ENCODE data around the gene RB1. TPM values are rescaled to one million over a fixed set of nuclear protein-coding genes. Genes with fewer than 3 reads are reported as not detected.
A peak's percentile ranks its signal among the peaks of the same experiment; 100 is the strongest.

The RB1 gene
- total RNA-seq, 1 donor from 2014 or later: 48.0 TPM

GRCh38 chr13:48506092-48506701 is 202.6 kb downstream of the RB1 start:
- Mint-ChIP-seq H3K9me3 (no peaks in the 10 kb centered on the region), H3K27me3 (ENCODE audit: low read depth) (no peaks in the 10 kb centered on the region), H3K4me1 (peaks cover 19% of the 10 kb centered on the region), H3K27ac (ENCODE audit: unreplicated experiment) (peak overlapping the region; percentile 97), H3K36me3 (ENCODE audit: low read depth) (peaks cover 24% of the 10 kb centered on the region), H3K4me3 (no peak overlapping the region)
- DNase-seq (ENCODE audit: low read depth, low spot score): no peak
- no peak for TF ChIP-seq CTCF (conservative IDR thresholded peaks at IDR 0.05)

- Mint-ChIP-seq H3K9me3 (no peaks in the 10 kb centered on the region), H3K4me1 (peaks cover 19% of the 10 kb centered on the region), H3K27ac (ENCODE audit: unreplicated experiment) (no peak overlapping the region), H3K36me3 (ENCODE audit: low read depth) (peaks cover 24% of the 10 kb centered on the region), H3K4me3 (no peak overlapping the region), H3K27me3 (ENCODE audit: low read depth) (no peaks in the 10 kb centered on the region)
- no peak for TF ChIP-seq CTCF (conservative IDR thresholded peaks at IDR 0.05)
- DNase-seq (ENCODE audit: low read depth, low spot score): no peak
Observed at GRCh38 chr13:48507021-48507420, 203.5 kb downstream of the RB1 start.

GRCh38 chr13:48508011-48508410 is 204.5 kb downstream of the RB1 start:
- peaks cover 19% of the 10 kb centered on the region for H3K4me1 Mint-ChIP-seq
- no peak for DNase-seq (ENCODE audit: low read depth, low spot score)
- H3K36me3 Mint-ChIP-seq (ENCODE audit: low read depth): peaks cover 24% of the 10 kb centered on the region
- H3K9me3 Mint-ChIP-seq: no peaks in the 10 kb centered on the region
- H3K27ac Mint-ChIP-seq (ENCODE audit: unreplicated experiment): no peak overlapping the region
- no peaks in the 10 kb centered on the region for H3K27me3 Mint-ChIP-seq (ENCODE audit: low read depth)
- H3K4me3 Mint-ChIP-seq: no peak overlapping the region
- TF ChIP-seq CTCF (conservative IDR thresholded peaks at IDR 0.05): no peak

GRCh38 chr13:48510698-48511097 is 207.1 kb downstream of the RB1 start:
- Mint-ChIP-seq H3K9me3 (no peaks in the 10 kb centered on the region), H3K4me1 (peaks cover 19% of the 10 kb centered on the region)
- no peak for TF ChIP-seq CTCF (conservative IDR thresholded peaks at IDR 0.05)

GRCh38 chr13:48511621-48512230 is 208.2 kb downstream of the RB1 start:
- no peak for DNase-seq (ENCODE audit: low read depth, low spot score)
- Mint-ChIP-seq H3K4me1 (peaks cover 10% of the 10 kb centered on the region), H3K36me3 (ENCODE audit: low read depth) (peaks cover 9% of the 10 kb centered on the region), H3K27ac (ENCODE audit: unreplicated experiment) (no peak overlapping the region), H3K4me3 (no peak overlapping the region), H3K9me3 (no peaks in the 10 kb centered on the region), H3K27me3 (ENCODE audit: low read depth) (no peaks in the 10 kb centered on the region)
- no peak for TF ChIP-seq CTCF (conservative IDR thresholded peaks at IDR 0.05)

More at GRCh38 chr13:48510698-48511097, 207.1 kb downstream of the RB1 start:
- DNase-seq (ENCODE audit: low read depth, low spot score): no peak
- Mint-ChIP-seq H3K36me3 (ENCODE audit: low read depth) (peaks cover 12% of the 10 kb centered on the region), H3K4me3 (no peak overlapping the region), H3K27me3 (ENCODE audit: low read depth) (no peaks in the 10 kb centered on the region), H3K27ac (ENCODE audit: unreplicated experiment) (peak overlapping the region; percentile 62)
